Duodenal mucosa (tissue), 2 donors: ENCODE results near the gene PLCXD3.

Experiments
- H3K27ac ChIP-seq: one replicate; pipeline ENCODE4 v1.7.0; 2013; ENCODE audit warnings: low read depth, low read length
- H3K27me3 ChIP-seq, 2 donors: one replicate each; pipeline ENCODE4 v1.7.0; 2013; ENCODE audit warnings: low read length in 2 of 2, control low read depth in 1 of 2; ENCODE audit not compliant: insufficient read depth in 2 of 2, control insufficient read depth in 1 of 2
- H3K36me3 ChIP-seq, 2 donors: one replicate each; pipeline ENCODE4 v1.7.0; 2013; ENCODE audit warnings: low read length in 2 of 2, control low read depth in 1 of 2; ENCODE audit not compliant: insufficient read depth in 2 of 2, control insufficient read depth in 1 of 2
- H3K4me1 ChIP-seq, 2 donors: one replicate each; pipeline ENCODE4 v1.7.0; 2013; ENCODE audit warnings: low read length in 2 of 2, control low read depth in 1 of 2; ENCODE audit not compliant: insufficient read depth in 2 of 2, control insufficient read depth in 1 of 2
- H3K4me3 ChIP-seq, 2 donors: one replicate each; pipeline ENCODE4 v1.7.0; 2013; ENCODE audit warnings: low read length in 2 of 2, low read depth in 1 of 2
- H3K9ac ChIP-seq, 2 donors: one replicate each; pipeline ENCODE4 v1.7.0; 2013; ENCODE audit warnings: low read length in 2 of 2, low read depth in 1 of 2
- H3K9me3 ChIP-seq, 2 donors: one replicate each; pipeline ENCODE4 v1.7.0; 2013; ENCODE audit warnings: low read length in 2 of 2, control low read depth in 1 of 2; ENCODE audit not compliant: control insufficient read depth in 1 of 2

Gene PLCXD3, protein sequence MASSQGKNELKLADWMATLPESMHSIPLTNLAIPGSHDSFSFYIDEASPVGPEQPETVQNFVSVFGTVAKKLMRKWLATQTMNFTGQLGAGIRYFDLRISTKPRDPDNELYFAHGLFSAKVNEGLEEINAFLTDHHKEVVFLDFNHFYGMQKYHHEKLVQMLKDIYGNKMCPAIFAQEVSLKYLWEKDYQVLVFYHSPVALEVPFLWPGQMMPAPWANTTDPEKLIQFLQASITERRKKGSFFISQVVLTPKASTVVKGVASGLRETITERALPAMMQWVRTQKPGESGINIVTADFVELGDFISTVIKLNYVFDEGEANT

DNA sequence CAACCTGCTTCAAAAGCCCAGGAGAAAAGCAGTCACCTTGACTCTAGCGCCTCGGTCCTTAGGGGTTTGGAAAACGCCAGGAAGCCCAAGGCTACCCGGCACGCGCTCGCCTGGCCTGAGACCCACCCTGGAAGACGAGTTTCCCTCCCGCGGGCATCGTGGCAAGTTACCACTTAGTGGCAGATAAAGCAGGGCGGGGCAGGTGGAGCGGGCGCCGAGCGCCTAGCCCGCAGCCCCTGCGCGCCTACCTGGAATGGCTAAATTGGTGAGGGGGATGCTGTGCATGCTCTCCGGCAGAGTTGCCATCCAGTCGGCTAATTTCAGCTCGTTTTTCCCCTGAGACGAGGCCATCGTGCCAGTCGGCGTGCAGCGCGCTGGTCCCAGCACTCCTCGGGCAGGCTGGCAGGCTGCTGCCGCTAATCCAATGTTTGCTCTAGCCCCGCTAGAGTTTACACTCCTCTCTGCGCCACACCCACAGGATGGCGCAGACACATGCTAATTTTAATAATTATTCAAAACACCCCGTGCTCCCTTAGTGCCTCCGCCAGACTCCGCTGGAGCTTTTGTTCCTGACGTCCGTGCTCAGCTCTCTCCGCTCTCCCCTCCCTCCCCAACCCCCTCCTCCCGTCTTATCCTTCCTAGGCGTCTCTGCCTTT is at the start of gene PLCXD3:
Gene PLCXD3 (minus strand): TSS at position 426 of the 656 bp plus-strand sequence. CDS start 75 bp downstream, at position 351.
- H3K36me3 ChIP-seq, result no peaks in the 10 kb centered on the region
- no peaks in the 10 kb centered on the region for H3K9me3 ChIP-seq
- peaks cover 18 to 28% of the 10 kb centered on the region in 2 donors for H3K27me3 ChIP-seq
- peak within 1 kb of the TSS in 1 of 2 donors; percentile 44 for H3K4me3 ChIP-seq
- peaks cover 0 to 6% of the 10 kb centered on the region in 2 donors for H3K4me1 ChIP-seq
- no peak within 1 kb of the TSS for H3K27ac ChIP-seq
- H3K9ac ChIP-seq, result no peak within 1 kb of the TSS

DNA sequence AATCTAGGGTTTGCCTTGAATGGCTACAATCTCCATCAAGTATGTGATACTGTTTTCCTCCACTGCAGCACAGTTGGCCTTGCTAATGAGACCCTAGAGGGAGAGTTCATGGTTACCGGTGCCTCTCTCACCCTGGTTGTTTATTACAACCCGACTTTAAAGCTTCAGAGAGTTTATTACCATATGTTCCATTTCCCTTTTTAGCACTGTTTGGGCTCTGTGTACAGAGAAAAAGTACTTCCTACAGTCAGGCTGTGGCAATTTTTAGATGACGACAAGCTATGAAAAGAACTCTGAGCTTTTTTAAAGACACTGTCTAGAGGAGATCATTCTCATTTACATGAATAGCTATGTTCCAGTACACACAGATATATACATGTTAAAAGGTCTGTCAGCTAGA is 48.8 kb upstream of the PLCXD3 start:
- Histone ChIP-seq H3K27me3 (no peaks in the 10 kb centered on the region), H3K4me1 (no peaks in the 10 kb centered on the region), H3K36me3 (no peaks in the 10 kb centered on the region), H3K9ac (no peak overlapping the region), H3K27ac (no peak overlapping the region), H3K9me3 (no peaks in the 10 kb centered on the region), H3K4me3 (no peak overlapping the region)

DNA sequence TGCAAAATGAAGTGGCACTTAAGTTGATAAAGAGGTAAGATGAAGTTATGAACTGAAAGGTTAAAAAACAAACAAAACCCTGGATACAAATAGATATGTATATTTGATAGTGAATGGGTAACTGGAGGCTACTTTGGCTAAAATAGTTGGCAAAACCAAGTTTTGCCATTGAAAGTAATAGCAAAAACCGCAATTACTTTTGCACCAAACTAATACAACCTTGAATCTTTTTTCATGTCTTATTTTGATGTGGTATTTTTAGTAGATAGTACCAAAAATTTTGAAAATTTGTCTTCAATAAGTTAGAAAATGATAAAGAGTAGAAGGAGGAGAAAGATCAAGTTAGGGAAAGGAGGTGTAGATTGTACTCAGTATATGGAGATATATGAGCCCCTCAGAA is 47.9 kb upstream of the PLCXD3 start:
- no peaks in the 10 kb centered on the region for H3K36me3 ChIP-seq
- H3K4me3 ChIP-seq, result no peak overlapping the region
- H3K4me1 ChIP-seq, result no peaks in the 10 kb centered on the region
- no peaks in the 10 kb centered on the region for H3K27me3 ChIP-seq
- no peak overlapping the region for H3K27ac ChIP-seq
- no peak overlapping the region for H3K9ac ChIP-seq
- H3K9me3 ChIP-seq, result no peaks in the 10 kb centered on the region

DNA sequence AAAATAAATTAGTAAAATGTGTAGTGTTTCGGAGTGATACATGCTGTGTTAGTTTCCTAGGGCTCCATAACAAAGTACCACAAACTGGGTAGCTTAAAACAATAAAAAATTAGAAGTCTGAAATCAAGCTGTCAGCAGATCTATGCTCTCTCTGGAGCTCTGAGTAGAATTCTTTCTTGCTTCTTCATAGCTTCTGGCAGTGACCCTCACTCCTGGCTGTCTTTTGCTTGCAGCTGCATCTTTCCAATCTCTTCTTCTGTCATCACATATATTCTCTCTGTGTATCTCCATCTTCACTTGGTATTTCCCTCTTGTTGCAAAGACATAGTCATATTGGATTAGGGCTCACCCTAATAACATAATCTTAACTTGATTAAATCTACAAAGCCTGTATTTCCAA is 37.6 kb upstream of the PLCXD3 start:
- H3K9me3 ChIP-seq, result no peaks in the 10 kb centered on the region
- H3K4me1 ChIP-seq, result no peaks in the 10 kb centered on the region
- no peaks in the 10 kb centered on the region for H3K36me3 ChIP-seq
- H3K4me3 ChIP-seq, result no peak overlapping the region
- no peak overlapping the region for H3K27ac ChIP-seq
- no peaks in the 10 kb centered on the region for H3K27me3 ChIP-seq
- H3K9ac ChIP-seq, result no peak overlapping the region

DNA sequence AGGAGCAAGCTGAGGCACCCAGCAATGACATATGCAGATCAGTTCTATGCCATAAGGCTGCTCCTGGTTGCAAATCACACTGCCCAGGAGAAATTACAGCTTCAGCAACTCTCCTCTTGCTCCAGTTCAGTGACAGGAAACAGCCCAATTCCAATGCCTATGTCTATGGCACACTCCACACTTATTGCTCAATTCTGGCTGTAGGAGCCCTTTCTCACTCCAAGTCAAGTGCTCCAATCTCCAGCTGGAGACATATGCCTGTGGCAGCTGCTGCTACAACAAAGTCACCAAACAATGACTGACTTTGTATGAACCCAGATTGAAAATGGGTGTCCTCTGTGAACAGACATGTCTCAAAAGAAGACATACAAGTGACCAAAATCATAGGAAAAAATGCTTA is 31.8 kb upstream of the PLCXD3 start:
- Histone ChIP-seq H3K4me1 (no peaks in the 10 kb centered on the region), H3K4me3 (no peak overlapping the region), H3K9ac (no peak overlapping the region), H3K9me3 (peaks cover 0 to under 1% of the 10 kb centered on the region in 2 donors), H3K27ac (no peak overlapping the region), H3K36me3 (no peaks in the 10 kb centered on the region), H3K27me3 (no peaks in the 10 kb centered on the region)

DNA sequence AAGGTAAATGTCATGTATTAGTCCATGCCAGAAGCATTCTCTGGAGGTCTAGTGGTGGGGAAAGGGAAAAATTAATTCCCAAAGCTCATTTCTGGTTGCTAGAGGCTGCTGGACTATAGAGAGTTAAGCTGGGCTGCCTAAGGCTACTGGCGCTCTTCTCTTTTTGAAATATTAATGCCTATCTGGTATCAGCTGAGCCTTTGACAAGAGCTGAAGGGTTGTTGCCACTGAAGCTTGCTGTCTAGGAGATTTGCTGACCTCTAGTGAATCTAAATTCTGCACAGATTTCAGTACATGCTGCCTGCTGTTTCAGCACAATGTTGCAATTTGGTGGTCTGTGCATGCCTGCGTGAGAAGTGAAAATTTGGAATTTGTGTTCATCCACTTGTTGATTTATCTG is 29.1 kb upstream of the PLCXD3 start:
- Histone ChIP-seq H3K36me3 (no peaks in the 10 kb centered on the region), H3K27ac (no peak overlapping the region), H3K9ac (no peak overlapping the region), H3K27me3 (no peaks in the 10 kb centered on the region), H3K9me3 (peaks cover 0 to 4% of the 10 kb centered on the region in 2 donors), H3K4me3 (no peak overlapping the region), H3K4me1 (no peaks in the 10 kb centered on the region)

DNA sequence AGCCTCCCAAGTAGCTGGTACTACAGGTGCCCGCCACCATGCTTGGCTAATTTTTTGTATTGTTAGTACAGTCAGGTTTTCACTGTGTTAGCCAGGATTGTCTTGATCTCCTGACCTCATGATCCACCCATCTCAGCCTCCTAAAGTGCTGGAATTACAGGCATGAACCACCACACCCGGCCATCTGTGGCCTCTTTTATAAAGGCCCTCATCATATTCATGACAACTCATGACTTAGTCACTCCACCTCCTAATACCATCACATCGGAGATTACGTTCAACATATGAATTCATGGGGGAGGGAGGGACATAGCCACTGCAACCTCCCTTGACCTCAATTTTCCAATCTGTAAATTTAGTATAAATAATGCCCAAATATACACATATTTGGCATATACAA is 27.2 kb upstream of the PLCXD3 start:
- H3K4me3 ChIP-seq, result no peak overlapping the region
- no peak overlapping the region for H3K9ac ChIP-seq
- no peaks in the 10 kb centered on the region for H3K4me1 ChIP-seq
- peaks cover 0 to 4% of the 10 kb centered on the region in 2 donors for H3K9me3 ChIP-seq
- no peaks in the 10 kb centered on the region for H3K36me3 ChIP-seq
- no peaks in the 10 kb centered on the region for H3K27me3 ChIP-seq
- H3K27ac ChIP-seq, result no peak overlapping the region

DNA sequence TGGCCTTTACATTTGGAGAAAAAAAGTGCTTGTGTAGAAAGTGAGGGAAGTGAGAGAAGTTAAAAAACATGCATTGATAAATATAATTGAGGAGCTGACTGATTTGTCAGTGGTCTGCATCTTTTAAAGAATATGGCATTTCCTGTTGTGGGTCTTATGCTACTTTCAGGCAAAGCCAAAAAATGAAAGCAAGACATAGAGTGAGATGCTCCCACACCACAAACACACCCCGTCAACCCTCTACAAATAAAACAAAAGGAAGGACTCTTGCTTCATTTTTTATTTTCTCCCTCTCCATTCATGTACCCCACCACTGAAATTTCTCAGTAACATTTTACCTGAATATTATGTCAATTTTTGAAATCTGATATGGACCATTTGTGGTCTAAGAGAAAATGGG is 22.1 kb upstream of the PLCXD3 start:
- Histone ChIP-seq H3K36me3 (no peaks in the 10 kb centered on the region), H3K9ac (no peak overlapping the region), H3K27me3 (no peaks in the 10 kb centered on the region), H3K9me3 (peaks cover 0 to 4% of the 10 kb centered on the region in 2 donors), H3K4me3 (no peak overlapping the region), H3K4me1 (no peaks in the 10 kb centered on the region), H3K27ac (no peak overlapping the region)

DNA sequence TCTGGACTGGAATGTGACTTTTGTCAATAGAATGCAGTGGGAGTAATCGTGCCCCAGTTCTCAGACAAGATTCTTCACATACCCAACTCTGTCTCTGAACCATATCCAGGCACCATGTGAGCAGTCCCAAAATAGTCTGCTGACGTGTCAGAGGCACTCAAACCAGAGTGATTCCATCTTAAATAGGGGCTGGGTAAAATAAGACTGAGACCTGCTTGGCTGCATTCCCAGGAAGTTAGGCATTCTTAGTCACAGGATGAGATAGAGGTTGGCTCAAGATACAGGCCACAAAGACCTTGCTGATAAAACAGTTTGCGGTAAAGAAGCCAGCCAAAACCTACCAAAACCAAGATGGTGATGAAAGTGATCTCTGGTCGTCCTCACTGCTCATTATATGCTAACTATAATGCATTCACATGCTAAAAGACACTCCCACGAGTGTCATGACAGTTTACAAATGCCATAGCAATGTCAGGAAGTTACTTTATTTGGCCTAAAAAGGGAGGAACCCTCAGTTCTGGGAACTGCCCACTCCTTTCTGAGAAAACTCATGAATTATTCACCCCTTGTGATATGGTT is 16.9 kb upstream of the PLCXD3 start:
- Histone ChIP-seq H3K4me1 (no peaks in the 10 kb centered on the region), H3K36me3 (no peaks in the 10 kb centered on the region), H3K27ac (no peak overlapping the region), H3K9me3 (no peaks in the 10 kb centered on the region), H3K4me3 (no peak overlapping the region), H3K27me3 (no peaks in the 10 kb centered on the region), H3K9ac (no peak overlapping the region)

DNA sequence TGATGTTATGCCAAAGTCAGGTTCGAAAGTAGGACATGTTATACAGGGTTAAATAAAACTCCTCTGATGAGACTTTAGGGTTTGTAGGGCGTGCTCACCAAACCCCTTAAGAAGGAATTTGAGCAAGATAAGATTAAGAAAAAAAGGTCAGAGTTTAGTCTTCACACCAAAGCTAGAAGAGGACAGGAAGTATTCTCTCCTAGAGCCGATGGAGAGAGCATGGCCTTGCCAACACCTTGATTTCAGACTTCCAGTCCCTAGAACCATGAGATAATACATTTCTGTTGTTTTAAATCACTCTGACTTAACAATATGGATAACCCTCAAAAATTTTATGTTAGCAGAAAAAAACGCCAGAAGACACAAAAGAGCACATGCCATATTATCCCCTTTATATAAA is 16.3 kb upstream of the PLCXD3 start:
- Histone ChIP-seq H3K27ac (no peak overlapping the region), H3K4me3 (no peak overlapping the region), H3K27me3 (no peaks in the 10 kb centered on the region), H3K36me3 (no peaks in the 10 kb centered on the region), H3K4me1 (no peaks in the 10 kb centered on the region), H3K9me3 (no peaks in the 10 kb centered on the region), H3K9ac (no peak overlapping the region)
